GM08714 (cell line): Measurements from ENCODE around the gene RBPJL.

Source experiments
- H3K4me3 ChIP-seq: fragments of 200-500 bp; sonication (Bioruptor generic); 2 replicates; pipeline ENCODE4 v1.5.1; 2014; ENCODE audit warnings: mild to moderate bottlenecking, low read length, inconsistent platforms
- ZNF274 ChIP-seq: IDR thresholded peaks from 2 replicates; pipeline ENCODE4 v1.6.1; 2012; ENCODE audit warnings: mild to moderate bottlenecking, low read depth, low read length

The RBPJL gene

GRCh38 chr20:45306431-45306982 lies at the start of gene RBPJL:
TSS of gene RBPJL (plus strand) at chr20:45306840. CDS start at chr20:45306923, 83 bp downstream.
- TF ChIP-seq ZNF274, result no peak

GRCh38 chr20:45257161-45257560 lies 49.5 kb upstream of the RBPJL start:
- H3K4me3 ChIP-seq, result no peak overlapping the region
- TF ChIP-seq ZNF274, result no peak

More at GRCh38 chr20:45306431-45306982, at the start of gene RBPJL:
- H3K4me3 ChIP-seq, result no peak within 1 kb of the TSS

GRCh38 chr20:45257711-45258110 lies 48.9 kb upstream of the RBPJL start:
- no peak for TF ChIP-seq ZNF274
- H3K4me3 ChIP-seq, result no peak overlapping the region

- H3K4me3 ChIP-seq, result no peak overlapping the region
- no peak for TF ChIP-seq ZNF274
Measured at GRCh38 chr20:45258259-45258658, 48.4 kb upstream of the RBPJL start.

- no peak for TF ChIP-seq ZNF274
- H3K4me3 ChIP-seq, result no peak overlapping the region
Measured at GRCh38 chr20:45258664-45259063, 48.0 kb upstream of the RBPJL start.

GRCh38 chr20:45263556-45264266 lies 42.9 kb upstream of the RBPJL start:
- no peak overlapping the region for H3K4me3 ChIP-seq
- no peak for TF ChIP-seq ZNF274

- TF ChIP-seq ZNF274, result no peak
Measured at GRCh38 chr20:45266977-45267376, 39.7 kb upstream of the RBPJL start.

GRCh38 chr20:45268531-45268930 lies 38.1 kb upstream of the RBPJL start:
- no peak for TF ChIP-seq ZNF274
- H3K4me3 ChIP-seq, result no peak overlapping the region

More at GRCh38 chr20:45266977-45267376, 39.7 kb upstream of the RBPJL start:
- H3K4me3 ChIP-seq, result no peak overlapping the region

GRCh38 chr20:45269056-45269455 lies 37.6 kb upstream of the RBPJL start:
- no peak overlapping the region for H3K4me3 ChIP-seq
- no peak for TF ChIP-seq ZNF274

GRCh38 chr20:45269754-45270270 lies 36.8 kb upstream of the RBPJL start:
- no peak for TF ChIP-seq ZNF274

GRCh38 chr20:45275338-45275737 lies 31.3 kb upstream of the RBPJL start:
- no peak for TF ChIP-seq ZNF274
- H3K4me3 ChIP-seq, result no peak overlapping the region

More at GRCh38 chr20:45269754-45270270, 36.8 kb upstream of the RBPJL start:
- H3K4me3 ChIP-seq, result no peak overlapping the region

GRCh38 chr20:45279992-45280391 lies 26.6 kb upstream of the RBPJL start:
- no peak overlapping the region for H3K4me3 ChIP-seq
- TF ChIP-seq ZNF274, result no peak

GRCh38 chr20:45282700-45283550 lies 23.7 kb upstream of the RBPJL start:
- H3K4me3 ChIP-seq, result no peak overlapping the region
- TF ChIP-seq ZNF274, result no peak

GRCh38 chr20:45283551-45284057 lies 23.0 kb upstream of the RBPJL start:
- no peak overlapping the region for H3K4me3 ChIP-seq

More at GRCh38 chr20:45283551-45284057, 23.0 kb upstream of the RBPJL start:
- no peak for TF ChIP-seq ZNF274
